Gastroesophageal sphincter (tissue), 3 donors: ENCODE measurements around the gene CTXND1.

Experiments
- CTCF ChIP-seq, 4 experiments: fragments of 200-600 bp in 2 of 4; fragments of 450-650 bp in 2 of 4; sonication (generic) in 1 of 4; IDR thresholded peaks; one replicate each; pipeline ENCODE4 v1.5.1; 2017 to 2019; ENCODE audit warnings: antibody characterized with exemption in 4 of 4, mild to moderate bottlenecking in 2 of 4, moderate library complexity in 2 of 4
- POLR2A ChIP-seq, 2 donors: fragments of 450-650 bp; IDR thresholded peaks; one replicate each; pipeline ENCODE4 v1.6.1; 2017; ENCODE audit warnings: antibody characterized with exemption in 2 of 2, mild to moderate bottlenecking in 2 of 2, moderate library complexity in 1 of 2

GRCh38 chr15:80241508-80241907 lies 10.5 kb downstream of the CTXND1 start:
- TF ChIP-seq POLR2A (IDR thresholded peaks at IDR 0.05) (no peak), CTCF (IDR thresholded peaks at IDR 0.05) (no peak)
